ENCODE results near the gene ROGDI.

DNA sequence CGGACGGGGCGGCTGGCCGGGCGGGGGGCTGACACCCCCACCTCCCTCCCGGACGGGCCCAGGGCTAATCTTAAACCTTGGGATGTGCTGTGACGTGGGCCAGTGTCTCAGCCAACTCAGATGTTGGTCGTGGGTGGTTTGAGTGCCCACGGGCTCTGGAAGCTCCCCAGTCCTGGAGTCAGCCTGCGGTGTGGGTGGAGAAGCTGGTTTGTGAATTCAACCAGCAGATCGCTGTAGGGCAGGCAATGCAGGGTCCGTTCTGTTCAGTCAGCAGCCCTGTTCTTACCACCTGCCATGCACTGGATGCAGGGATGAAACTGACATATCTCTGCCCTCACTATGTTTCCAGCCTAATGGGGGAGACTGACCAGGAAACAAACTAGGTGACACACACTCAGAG is 27.4 kb downstream of the ROGDI start:
- TF ChIP-seq, protein P1, sequence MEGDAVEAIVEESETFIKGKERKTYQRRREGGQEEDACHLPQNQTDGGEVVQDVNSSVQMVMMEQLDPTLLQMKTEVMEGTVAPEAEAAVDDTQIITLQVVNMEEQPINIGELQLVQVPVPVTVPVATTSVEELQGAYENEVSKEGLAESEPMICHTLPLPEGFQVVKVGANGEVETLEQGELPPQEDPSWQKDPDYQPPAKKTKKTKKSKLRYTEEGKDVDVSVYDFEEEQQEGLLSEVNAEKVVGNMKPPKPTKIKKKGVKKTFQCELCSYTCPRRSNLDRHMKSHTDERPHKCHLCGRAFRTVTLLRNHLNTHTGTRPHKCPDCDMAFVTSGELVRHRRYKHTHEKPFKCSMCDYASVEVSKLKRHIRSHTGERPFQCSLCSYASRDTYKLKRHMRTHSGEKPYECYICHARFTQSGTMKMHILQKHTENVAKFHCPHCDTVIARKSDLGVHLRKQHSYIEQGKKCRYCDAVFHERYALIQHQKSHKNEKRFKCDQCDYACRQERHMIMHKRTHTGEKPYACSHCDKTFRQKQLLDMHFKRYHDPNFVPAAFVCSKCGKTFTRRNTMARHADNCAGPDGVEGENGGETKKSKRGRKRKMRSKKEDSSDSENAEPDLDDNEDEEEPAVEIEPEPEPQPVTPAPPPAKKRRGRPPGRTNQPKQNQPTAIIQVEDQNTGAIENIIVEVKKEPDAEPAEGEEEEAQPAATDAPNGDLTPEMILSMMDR (IDR thresholded peaks at IDR 0.05; ENCODE audit: low read length): no peak
- TF ChIP-seq EZH2 (optimal IDR thresholded peaks at IDR 0.05; ENCODE audit: low read depth, low read length) (no peak), EZH2phosphoT487 (IDR thresholded peaks at IDR 0.05; ENCODE audit: low read length) (no peak)

Measured in MM.1S (cell line).